Neutrophil (primary cell): ENCODE measurements around the gene YPEL2.

ENCODE experiments used
- H3K27ac ChIP-seq: fragments of 200-600 bp; sonication (generic); 2 replicates; pipeline ENCODE4 v1.5.1; 2016; ENCODE audit warnings: mild to moderate bottlenecking, moderate library complexity
- H3K27me3 ChIP-seq: fragments of 200-600 bp; sonication (generic); 2 replicates; pipeline ENCODE4 v1.6.0; 2016; ENCODE audit warnings: mild to moderate bottlenecking
- H3K36me3 ChIP-seq: fragments of 200-600 bp; sonication (generic); 2 replicates; pipeline ENCODE4 v1.5.1; 2017
- H3K4me1 ChIP-seq, 2 experiments: fragments of 200-600 bp in 1 of 2; sonication (generic) in 1 of 2; 1 replicate in 1 of 2; 2 replicates in 1 of 2; pipeline versions ENCODE4 v1.5.1 to v1.6.1; 2013 to 2016; ENCODE audit warnings: low read depth in 1 of 2, low read length in 1 of 2, mild to moderate bottlenecking in 1 of 2, moderate library complexity in 1 of 2; ENCODE audit not compliant: control insufficient read depth in 1 of 2, insufficient read depth in 1 of 2
- H3K4me3 ChIP-seq, 2 experiments: fragments of 200-600 bp in 1 of 2; sonication (generic) in 1 of 2; 1 replicate in 1 of 2; 2 replicates in 1 of 2; pipeline ENCODE4 v1.5.1; 2013 to 2016; ENCODE audit warnings: low read depth in 1 of 2, low read length in 1 of 2, mild to moderate bottlenecking in 1 of 2, moderate library complexity in 1 of 2
- H3K9me3 ChIP-seq: fragments of 200-600 bp; sonication (generic); 2 replicates; pipeline ENCODE4 v1.5.1; 2016
- TF ChIP-seq, protein P1 (sequence below): fragments of 200-600 bp; sonication (generic); IDR thresholded peaks from 2 replicates; pipeline ENCODE4 v1.5.1; 2016; ENCODE audit warnings: antibody characterized with exemption

YPEL2 gene

DNA sequence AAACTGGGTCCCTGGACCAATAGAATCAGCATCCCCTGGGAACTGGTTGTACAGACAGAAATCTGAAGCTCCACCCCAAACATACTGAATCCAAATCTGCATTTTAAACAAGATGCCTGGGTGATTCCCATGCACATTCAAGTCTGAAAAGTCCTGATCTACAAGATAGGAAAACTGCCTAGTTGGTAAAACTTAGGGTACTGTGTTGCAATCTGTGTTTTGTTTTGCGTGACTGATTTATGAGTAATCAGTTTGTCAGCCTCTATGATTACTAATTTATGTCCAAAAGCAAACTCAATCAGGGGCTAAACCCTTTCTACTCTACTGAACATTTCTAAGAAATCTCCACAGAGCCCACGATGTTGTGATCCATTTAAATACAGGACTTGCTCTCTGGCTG lies 103.8 kb downstream of the YPEL2 start:
- TF ChIP-seq, protein P1, sequence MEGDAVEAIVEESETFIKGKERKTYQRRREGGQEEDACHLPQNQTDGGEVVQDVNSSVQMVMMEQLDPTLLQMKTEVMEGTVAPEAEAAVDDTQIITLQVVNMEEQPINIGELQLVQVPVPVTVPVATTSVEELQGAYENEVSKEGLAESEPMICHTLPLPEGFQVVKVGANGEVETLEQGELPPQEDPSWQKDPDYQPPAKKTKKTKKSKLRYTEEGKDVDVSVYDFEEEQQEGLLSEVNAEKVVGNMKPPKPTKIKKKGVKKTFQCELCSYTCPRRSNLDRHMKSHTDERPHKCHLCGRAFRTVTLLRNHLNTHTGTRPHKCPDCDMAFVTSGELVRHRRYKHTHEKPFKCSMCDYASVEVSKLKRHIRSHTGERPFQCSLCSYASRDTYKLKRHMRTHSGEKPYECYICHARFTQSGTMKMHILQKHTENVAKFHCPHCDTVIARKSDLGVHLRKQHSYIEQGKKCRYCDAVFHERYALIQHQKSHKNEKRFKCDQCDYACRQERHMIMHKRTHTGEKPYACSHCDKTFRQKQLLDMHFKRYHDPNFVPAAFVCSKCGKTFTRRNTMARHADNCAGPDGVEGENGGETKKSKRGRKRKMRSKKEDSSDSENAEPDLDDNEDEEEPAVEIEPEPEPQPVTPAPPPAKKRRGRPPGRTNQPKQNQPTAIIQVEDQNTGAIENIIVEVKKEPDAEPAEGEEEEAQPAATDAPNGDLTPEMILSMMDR: no peak
- Histone ChIP-seq H3K27ac (no peak overlapping the region), H3K4me3 (no peak overlapping the region), H3K9me3 (no peaks in the 10 kb centered on the region), H3K27me3 (peaks cover 19% of the 10 kb centered on the region), H3K36me3 (no peaks in the 10 kb centered on the region), H3K4me1 (peaks cover 0 to 10% of the 10 kb centered on the region in 2 experiments)

GRCh38 chr17:59436900-59437299 lies 105.4 kb downstream of the YPEL2 start:
- no peak overlapping the region for H3K27ac ChIP-seq
- no peaks in the 10 kb centered on the region for H3K36me3 ChIP-seq
- H3K27me3 ChIP-seq: peaks cover 19% of the 10 kb centered on the region
- TF ChIP-seq, protein P1: no peak
- no peak overlapping the region for H3K4me3 ChIP-seq
- H3K9me3 ChIP-seq: no peaks in the 10 kb centered on the region
- peaks cover 3 to 15% of the 10 kb centered on the region in 2 experiments for H3K4me1 ChIP-seq

DNA sequence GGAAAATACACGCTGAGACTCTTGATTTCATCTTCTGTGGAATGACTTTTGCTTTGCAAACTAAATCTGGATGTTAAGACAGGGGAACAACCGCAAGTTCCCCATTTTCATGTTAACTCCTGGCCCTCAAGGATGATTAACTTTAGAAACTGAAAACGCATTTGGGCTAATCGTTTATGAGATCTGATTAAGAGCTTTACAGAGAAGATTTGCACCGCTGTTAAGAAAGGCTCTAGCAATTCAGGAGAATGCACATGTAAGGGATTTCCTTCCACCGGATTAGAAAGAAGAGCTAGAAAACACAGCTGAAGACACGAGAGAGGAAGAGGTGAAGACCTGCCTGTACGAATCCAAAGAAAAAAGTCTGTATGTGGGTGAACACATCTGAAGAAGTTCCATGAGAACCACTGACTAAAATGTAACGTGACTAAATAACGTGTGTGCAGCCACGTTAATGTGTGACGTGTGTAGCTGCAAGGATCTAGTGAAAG lies 106.4 kb downstream of the YPEL2 start:
- Histone ChIP-seq H3K4me1 (peaks cover 3 to 15% of the 10 kb centered on the region in 2 experiments), H3K27ac (no peak overlapping the region), H3K9me3 (no peaks in the 10 kb centered on the region), H3K36me3 (no peaks in the 10 kb centered on the region), H3K4me3 (no peak overlapping the region), H3K27me3 (peaks cover 19% of the 10 kb centered on the region)
- TF ChIP-seq, protein P1: no peak

DNA sequence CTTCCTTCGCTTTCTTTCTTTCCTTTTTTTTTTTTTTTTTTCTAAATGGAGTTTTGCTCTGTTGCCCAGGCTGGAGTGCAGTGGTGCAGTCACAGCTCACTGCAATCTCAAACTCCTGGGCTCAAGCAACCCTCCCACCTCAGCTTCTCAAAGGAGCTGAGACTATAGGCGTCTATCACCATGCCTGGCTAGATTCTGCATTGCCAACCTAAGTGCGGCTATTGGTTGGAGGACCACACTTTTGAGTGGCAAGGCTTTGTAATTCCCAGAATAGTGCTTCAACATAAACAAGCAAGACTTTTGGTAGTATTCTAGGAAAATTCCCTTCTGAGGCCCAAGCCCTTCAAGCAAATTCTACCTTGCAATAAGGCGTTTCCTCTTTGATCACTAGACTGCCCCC lies 107.8 kb downstream of the YPEL2 start:
- TF ChIP-seq, protein P1: no peak
- H3K4me1 ChIP-seq: peaks cover 3 to 15% of the 10 kb centered on the region in 2 experiments
- H3K27me3 ChIP-seq: peaks cover 19% of the 10 kb centered on the region
- no peaks in the 10 kb centered on the region for H3K36me3 ChIP-seq
- no peak overlapping the region for H3K4me3 ChIP-seq
- H3K9me3 ChIP-seq: no peaks in the 10 kb centered on the region
- H3K27ac ChIP-seq: no peak overlapping the region

DNA sequence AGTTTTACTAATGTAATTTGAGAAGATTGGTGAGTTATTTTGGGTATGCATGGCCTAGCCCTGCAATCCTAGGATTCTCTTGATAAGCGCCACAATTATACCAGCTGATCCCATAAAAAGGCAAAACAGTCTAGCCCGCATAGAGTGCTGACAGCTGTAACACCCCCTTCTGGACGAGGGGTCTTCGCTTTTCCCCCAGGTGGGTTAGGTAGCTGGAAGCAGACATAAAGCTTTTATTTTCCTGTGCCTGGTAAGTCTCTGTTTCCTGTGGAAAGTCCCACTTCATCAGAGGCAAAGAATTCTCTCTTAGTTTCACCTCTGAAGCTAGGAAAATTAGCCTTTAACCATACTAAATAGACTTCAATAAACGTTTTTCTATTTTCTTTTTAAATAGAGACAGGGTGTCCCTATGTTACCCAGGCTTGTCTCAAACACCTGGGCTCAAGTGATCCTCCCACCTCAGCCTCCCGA lies 108.3 kb downstream of the YPEL2 start:
- peaks cover 3 to 15% of the 10 kb centered on the region in 2 experiments for H3K4me1 ChIP-seq
- TF ChIP-seq, protein P1: no peak

More for the DNA sequence above, 108.3 kb downstream of the YPEL2 start:
- no peak overlapping the region for H3K27ac ChIP-seq
- H3K9me3 ChIP-seq: no peaks in the 10 kb centered on the region
- no peak overlapping the region for H3K4me3 ChIP-seq
- peaks cover 14% of the 10 kb centered on the region for H3K27me3 ChIP-seq
- H3K36me3 ChIP-seq: no peaks in the 10 kb centered on the region
